C4-2B (cell line): ENCODE results near the gene NOC2L.

Source experiments
- CTCF ChIP-seq: fragments of 450-650 bp; conservative IDR thresholded peaks from 2 replicates; pipeline ENCODE4 v1.5.1; 2017; ENCODE audit warnings: mild to moderate bottlenecking
- ZFX ChIP-seq: fragments of 450-650 bp; IDR thresholded peaks from 2 replicates; pipeline ENCODE4 v1.6.1; 2017

GRCh38 chr1:903721-904271, 55.3 kb downstream of the NOC2L start:
- TF ChIP-seq CTCF: no peak
- TF ChIP-seq ZFX: no peak
